ENCODE measurements around the gene CRACR2B.

DNA sequence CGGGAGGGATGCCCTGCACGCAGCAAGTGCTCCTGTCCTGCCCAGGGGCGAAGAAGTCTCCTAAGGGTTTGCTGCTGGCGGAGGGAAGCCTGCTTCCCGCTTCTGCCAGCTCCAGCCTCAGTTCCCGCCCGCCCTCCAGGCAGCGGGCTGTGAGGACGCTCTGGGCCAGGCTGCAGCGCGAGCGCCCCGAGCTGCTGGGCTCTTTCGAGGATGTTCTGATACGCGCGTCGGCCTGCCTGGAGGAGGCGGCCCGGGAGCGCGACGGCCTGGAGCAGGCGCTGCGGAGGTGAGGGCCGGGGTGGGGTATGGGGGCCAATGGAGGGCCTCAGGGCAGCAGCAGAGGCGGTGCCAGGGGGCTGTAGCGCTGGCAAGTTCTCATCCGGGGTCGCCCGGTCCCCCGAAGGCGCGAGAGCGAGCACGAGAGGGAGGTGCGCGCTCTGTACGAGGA, 2.2 kb downstream of the CRACR2B start:
- TF ChIP-seq, protein P1, sequence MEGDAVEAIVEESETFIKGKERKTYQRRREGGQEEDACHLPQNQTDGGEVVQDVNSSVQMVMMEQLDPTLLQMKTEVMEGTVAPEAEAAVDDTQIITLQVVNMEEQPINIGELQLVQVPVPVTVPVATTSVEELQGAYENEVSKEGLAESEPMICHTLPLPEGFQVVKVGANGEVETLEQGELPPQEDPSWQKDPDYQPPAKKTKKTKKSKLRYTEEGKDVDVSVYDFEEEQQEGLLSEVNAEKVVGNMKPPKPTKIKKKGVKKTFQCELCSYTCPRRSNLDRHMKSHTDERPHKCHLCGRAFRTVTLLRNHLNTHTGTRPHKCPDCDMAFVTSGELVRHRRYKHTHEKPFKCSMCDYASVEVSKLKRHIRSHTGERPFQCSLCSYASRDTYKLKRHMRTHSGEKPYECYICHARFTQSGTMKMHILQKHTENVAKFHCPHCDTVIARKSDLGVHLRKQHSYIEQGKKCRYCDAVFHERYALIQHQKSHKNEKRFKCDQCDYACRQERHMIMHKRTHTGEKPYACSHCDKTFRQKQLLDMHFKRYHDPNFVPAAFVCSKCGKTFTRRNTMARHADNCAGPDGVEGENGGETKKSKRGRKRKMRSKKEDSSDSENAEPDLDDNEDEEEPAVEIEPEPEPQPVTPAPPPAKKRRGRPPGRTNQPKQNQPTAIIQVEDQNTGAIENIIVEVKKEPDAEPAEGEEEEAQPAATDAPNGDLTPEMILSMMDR (IDR thresholded peaks at IDR 0.05 in 2 of 3, conservative IDR thresholded peaks at IDR 0.05 in 1 of 3; ENCODE audit: control insufficient read depth in 2 of 3, extremely low read depth in 1 of 3, insufficient read depth in 1 of 3, low read depth in 3 of 3, low read length in 3 of 3): no peak
- TF ChIP-seq POLR2AphosphoS5 (IDR thresholded peaks at IDR 0.05; ENCODE audit: low read length) (no peak), SUPT20H (IDR thresholded peaks at IDR 0.05; ENCODE audit: borderline replicate concordance, control insufficient read depth, low read depth, low read length) (no peak), DPF2 (IDR thresholded peaks at IDR 0.05) (no peak), ZSCAN29 (IDR thresholded peaks at IDR 0.05) (no peak), POLR2A (IDR thresholded peaks at IDR 0.05; ENCODE audit: low read depth, low read length) (no peak), CREB1 (IDR thresholded peaks at IDR 0.05; ENCODE audit: low read depth) (no peak), TCF3 (IDR thresholded peaks at IDR 0.05; ENCODE audit: borderline replicate concordance, insufficient read depth, low read depth, low read length) (no peak), JUND (IDR thresholded peaks at IDR 0.05; ENCODE audit: low read depth, low read length) (no peak), RFX5 (IDR thresholded peaks at IDR 0.05; ENCODE audit: low read depth, low read length) (no peak)
- TF ChIP-seq, protein P2, sequence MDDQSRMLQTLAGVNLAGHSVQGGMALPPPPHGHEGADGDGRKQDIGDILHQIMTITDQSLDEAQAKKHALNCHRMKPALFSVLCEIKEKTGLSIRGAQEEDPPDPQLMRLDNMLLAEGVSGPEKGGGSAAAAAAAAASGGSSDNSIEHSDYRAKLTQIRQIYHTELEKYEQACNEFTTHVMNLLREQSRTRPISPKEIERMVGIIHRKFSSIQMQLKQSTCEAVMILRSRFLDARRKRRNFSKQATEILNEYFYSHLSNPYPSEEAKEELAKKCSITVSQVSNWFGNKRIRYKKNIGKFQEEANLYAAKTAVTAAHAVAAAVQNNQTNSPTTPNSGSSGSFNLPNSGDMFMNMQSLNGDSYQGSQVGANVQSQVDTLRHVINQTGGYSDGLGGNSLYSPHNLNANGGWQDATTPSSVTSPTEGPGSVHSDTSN (IDR thresholded peaks at IDR 0.05; ENCODE audit: insufficient replicate concordance, low read depth, low read length): no peak
- TF ChIP-seq, protein P3, sequence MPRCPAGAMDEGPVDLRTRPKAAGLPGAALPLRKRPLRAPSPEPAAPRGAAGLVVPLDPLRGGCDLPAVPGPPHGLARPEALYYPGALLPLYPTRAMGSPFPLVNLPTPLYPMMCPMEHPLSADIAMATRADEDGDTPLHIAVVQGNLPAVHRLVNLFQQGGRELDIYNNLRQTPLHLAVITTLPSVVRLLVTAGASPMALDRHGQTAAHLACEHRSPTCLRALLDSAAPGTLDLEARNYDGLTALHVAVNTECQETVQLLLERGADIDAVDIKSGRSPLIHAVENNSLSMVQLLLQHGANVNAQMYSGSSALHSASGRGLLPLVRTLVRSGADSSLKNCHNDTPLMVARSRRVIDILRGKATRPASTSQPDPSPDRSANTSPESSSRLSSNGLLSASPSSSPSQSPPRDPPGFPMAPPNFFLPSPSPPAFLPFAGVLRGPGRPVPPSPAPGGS (IDR thresholded peaks at IDR 0.05; ENCODE audit: borderline replicate concordance, insufficient read depth, low read depth, low read length, poor library complexity, severe bottlenecking): no peak
- TF ChIP-seq, protein P4, sequence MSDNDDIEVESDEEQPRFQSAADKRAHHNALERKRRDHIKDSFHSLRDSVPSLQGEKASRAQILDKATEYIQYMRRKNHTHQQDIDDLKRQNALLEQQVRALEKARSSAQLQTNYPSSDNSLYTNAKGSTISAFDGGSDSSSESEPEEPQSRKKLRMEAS (IDR thresholded peaks at IDR 0.05; ENCODE audit: low read depth, low read length): no peak
